Prostate gland (tissue), 2 donors: ENCODE measurements around the gene INPP5K. TPM values are rescaled to one million over a fixed set of nuclear protein-coding genes. Genes with fewer than 3 reads are reported as not detected.
"Not testable (repeated sequence)": the region's sequence is repeated elsewhere in the genome, so short reads cannot be mapped to it uniquely, and the experiment has no call there.

Experiments used
- DNase-seq: peaks from one replicate; pipeline ENCODE4 v3.0.0-alpha.2; 2019; ENCODE audit warnings: low spot score
- H3K27ac ChIP-seq, 2 donors: fragments of 200-600 bp; sonication (generic); 2 replicates each; pipeline ENCODE4 v1.5.1; 2017 to 2019
- H3K27me3 ChIP-seq: fragments of 200-600 bp; sonication (generic); replicated peaks from 2 replicates; pipeline ENCODE4 v1.5.1; 2019; ENCODE audit not compliant: insufficient read depth
- H3K36me3 ChIP-seq, 2 donors: fragments of 200-600 bp; sonication (generic); 1 replicate in 1 of 2; 2 replicates in 1 of 2; pipeline versions ENCODE4 v1.5.1 to v1.8.1; 2017 to 2019
- H3K4me1 ChIP-seq: fragments of 200-600 bp; sonication (generic); replicated peaks from 2 replicates; pipeline ENCODE4 v1.5.1; 2019
- H3K4me3 ChIP-seq, 2 donors: fragments of 200-600 bp; sonication (generic); 2 replicates each; pipeline ENCODE4 v1.5.1; 2017 to 2019
- H3K9me3 ChIP-seq: fragments of 200-600 bp; sonication (generic); 2 replicates; pipeline ENCODE4 v1.5.1; 2017
- POLR2A ChIP-seq: fragments of 450-650 bp; IDR thresholded peaks from one replicate; pipeline ENCODE4 v1.6.1; 2016; ENCODE audit warnings: antibody characterized with exemption, mild to moderate bottlenecking
- POLR2AphosphoS5 ChIP-seq: sonication (generic); formaldehyde crosslinking; IDR thresholded peaks from one replicate; pipeline ENCODE4 v1.6.1; 2017; ENCODE audit warnings: antibody characterized with exemption
- WGBS: methylation state at CpG from one replicate; pipeline ENCODE4 v1.1.5; 2018; 5-methylcytosine and 5-hydroxymethylcytosine counted together
- intact Hi-C: fragments of 100-400 bp; cut with DNase I; formaldehyde crosslinking; loops from one replicate; pipeline ENCODE4 v1.14.2; 2022
- total RNA-seq, 2 donors: library from RNA; depleted of rRNA; stranded (reverse); fragments of >200 nt; gene quantifications; one replicate each; pipeline ENCODE4 v1.1.0, GENCODE V29; 2016
- TF ChIP-seq, protein P1 (sequence below), 4 experiments: fragments of 200-600 bp in 2 of 4; fragments of 450-650 bp in 2 of 4; sonication (generic) in 2 of 4; IDR thresholded peaks; 1 replicate in 3 of 4; 2 replicates in 1 of 4; pipeline ENCODE4 v1.5.1; 2016 to 2019; ENCODE audit warnings: antibody characterized with exemption in 4 of 4, mild to moderate bottlenecking in 2 of 4, moderate library complexity in 2 of 4

INPP5K gene
- total RNA-seq, 2 donors from 2014 or later: 82.7 to 87.4 TPM

DNA sequence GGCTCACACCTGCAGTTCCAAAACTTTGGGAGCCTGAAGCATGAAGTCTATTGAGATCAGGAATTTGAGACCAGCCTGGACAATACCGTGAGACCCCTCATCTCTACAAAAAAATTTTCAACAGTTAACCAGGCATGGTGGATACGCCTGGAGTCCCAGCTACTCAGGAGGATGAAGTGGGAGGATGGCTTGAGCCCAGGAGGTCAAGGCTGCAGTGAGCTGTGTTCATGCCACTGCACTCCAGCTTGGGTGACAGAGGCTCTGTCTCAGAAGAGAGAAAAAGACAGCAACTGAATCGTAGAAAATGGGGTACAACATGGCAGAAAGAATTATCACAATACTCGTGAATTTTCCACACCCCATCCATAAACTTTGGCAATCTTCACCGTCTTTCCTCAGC lies 63.6 kb downstream of the INPP5K start:
- Histone ChIP-seq H3K9me3 (no peaks in the 10 kb centered on the region), H3K4me1 (peaks cover 9% of the 10 kb centered on the region), H3K27ac (no peak overlapping the region), H3K27me3 (no peaks in the 10 kb centered on the region), H3K4me3 (no peak overlapping the region), H3K36me3 (no peaks in the 10 kb centered on the region)
- DNase-seq: no peak
- 79% methylated on average over 5 of the region's 5 CpGs for WGBS
- intact Hi-C loops: loop anchor here (10.0 kb wide), 1 partner anchor 62 kb away; the partner anchor contains the start of gene INPP5K
- no peak for TF ChIP-seq POLR2A
- TF ChIP-seq POLR2AphosphoS5: no peak
- TF ChIP-seq, protein P1, sequence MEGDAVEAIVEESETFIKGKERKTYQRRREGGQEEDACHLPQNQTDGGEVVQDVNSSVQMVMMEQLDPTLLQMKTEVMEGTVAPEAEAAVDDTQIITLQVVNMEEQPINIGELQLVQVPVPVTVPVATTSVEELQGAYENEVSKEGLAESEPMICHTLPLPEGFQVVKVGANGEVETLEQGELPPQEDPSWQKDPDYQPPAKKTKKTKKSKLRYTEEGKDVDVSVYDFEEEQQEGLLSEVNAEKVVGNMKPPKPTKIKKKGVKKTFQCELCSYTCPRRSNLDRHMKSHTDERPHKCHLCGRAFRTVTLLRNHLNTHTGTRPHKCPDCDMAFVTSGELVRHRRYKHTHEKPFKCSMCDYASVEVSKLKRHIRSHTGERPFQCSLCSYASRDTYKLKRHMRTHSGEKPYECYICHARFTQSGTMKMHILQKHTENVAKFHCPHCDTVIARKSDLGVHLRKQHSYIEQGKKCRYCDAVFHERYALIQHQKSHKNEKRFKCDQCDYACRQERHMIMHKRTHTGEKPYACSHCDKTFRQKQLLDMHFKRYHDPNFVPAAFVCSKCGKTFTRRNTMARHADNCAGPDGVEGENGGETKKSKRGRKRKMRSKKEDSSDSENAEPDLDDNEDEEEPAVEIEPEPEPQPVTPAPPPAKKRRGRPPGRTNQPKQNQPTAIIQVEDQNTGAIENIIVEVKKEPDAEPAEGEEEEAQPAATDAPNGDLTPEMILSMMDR (IDR thresholded peaks at IDR 0.05): no peak

GRCh38 chr17:1450261-1450660 lies 66.2 kb downstream of the INPP5K start:
- not testable (repeated sequence) for DNase-seq, H3K9me3 ChIP-seq, H3K4me3 ChIP-seq, H3K36me3 ChIP-seq, H3K4me1 ChIP-seq, H3K27me3 ChIP-seq, H3K27ac ChIP-seq
- WGBS: 98% methylated on average over 21 of the region's 21 CpGs
- intact Hi-C loops: loop anchor here (10.0 kb wide), 1 partner anchor 65 kb away; the partner anchor contains the start of gene INPP5K

DNA sequence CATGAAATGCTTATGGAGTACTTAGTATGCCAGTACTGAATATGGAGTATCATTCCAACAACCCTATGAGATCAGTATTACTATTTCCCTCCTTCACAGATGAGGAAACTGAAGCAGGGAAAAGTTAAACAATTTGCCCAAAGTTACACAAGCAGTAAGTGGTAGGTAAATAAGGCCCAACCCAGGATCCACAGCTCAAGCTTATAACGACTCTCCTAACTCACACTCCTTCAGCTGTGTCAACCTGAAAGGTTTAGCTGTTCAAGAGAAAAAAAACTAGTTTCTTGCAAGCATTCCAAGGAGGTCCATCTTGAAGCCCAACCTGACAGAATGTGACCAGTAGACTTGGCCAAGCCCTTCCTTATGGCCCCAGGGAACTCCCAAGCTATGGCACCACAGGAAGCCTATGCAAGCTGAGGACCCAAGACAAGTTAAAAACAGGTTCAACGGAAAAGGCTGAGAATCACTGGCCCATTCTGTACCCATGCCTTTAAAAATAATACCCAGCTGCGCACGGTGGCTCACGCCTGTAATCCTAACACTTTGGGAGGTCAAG lies 66.9 kb downstream of the INPP5K start:
- no peak overlapping the region for H3K4me3 ChIP-seq
- TF ChIP-seq, protein P1 (IDR thresholded peaks at IDR 0.05): no peak
- H3K4me1 ChIP-seq: peaks cover 4% of the 10 kb centered on the region
- no peak overlapping the region for H3K27ac ChIP-seq
- intact Hi-C loops: no loop called here
- WGBS: 83% methylated on average over 5 of the region's 5 CpGs
- H3K9me3 ChIP-seq: no peaks in the 10 kb centered on the region
- no peaks in the 10 kb centered on the region for H3K27me3 ChIP-seq
- no peaks in the 10 kb centered on the region for H3K36me3 ChIP-seq
- DNase-seq: no peak

- H3K27ac ChIP-seq: no peak overlapping the region
- no peak overlapping the region for H3K4me3 ChIP-seq
- DNase-seq: no peak
- H3K36me3 ChIP-seq: no peaks in the 10 kb centered on the region
- no peak for TF ChIP-seq POLR2A
- no peaks in the 10 kb centered on the region for H3K4me1 ChIP-seq
- intact Hi-C loops: no loop called here
- no peaks in the 10 kb centered on the region for H3K9me3 ChIP-seq
- WGBS: 61% methylated on average over 7 of the region's 7 CpGs
- no peaks in the 10 kb centered on the region for H3K27me3 ChIP-seq
Observed at GRCh38 chr17:1447052-1447451, 69.4 kb downstream of the INPP5K start.

GRCh38 chr17:1446201-1446600 lies 70.2 kb downstream of the INPP5K start:
- H3K27ac ChIP-seq: no peak overlapping the region
- TF ChIP-seq POLR2A (no peak), POLR2AphosphoS5 (no peak)
- TF ChIP-seq, protein P1 (IDR thresholded peaks at IDR 0.05): no peak

DNA sequence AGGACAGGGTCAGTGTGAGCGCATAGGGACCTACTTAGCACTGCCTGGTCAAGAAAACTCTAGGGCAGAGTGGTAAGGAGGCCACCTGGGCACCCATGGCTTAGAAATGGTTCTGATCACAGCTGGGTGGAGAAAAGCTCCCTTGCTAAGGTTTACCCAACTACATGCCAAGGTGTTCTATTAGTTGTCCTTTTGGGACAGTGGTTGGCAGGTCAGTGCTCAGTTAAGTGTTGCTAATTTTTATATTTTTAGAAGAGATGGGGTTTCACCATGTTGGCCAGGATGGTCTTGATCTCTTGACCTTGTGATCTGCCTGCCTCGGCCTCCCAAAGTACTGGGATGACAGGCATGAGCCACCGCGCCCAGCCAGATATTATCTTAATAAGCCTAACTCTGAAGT lies 70.7 kb downstream of the INPP5K start:
- H3K27ac ChIP-seq, intact Hi-C loops, H3K4me3 ChIP-seq, DNase-seq, H3K9me3 ChIP-seq, H3K36me3 ChIP-seq, H3K27me3 ChIP-seq, H3K4me1 ChIP-seq: not testable (repeated sequence)
- 95% methylated on average over 4 of the region's 4 CpGs for WGBS

More at GRCh38 chr17:1446201-1446600, 70.2 kb downstream of the INPP5K start:
- intact Hi-C loops: no loop called here
- no peak for DNase-seq
- no peaks in the 10 kb centered on the region for H3K9me3 ChIP-seq
- H3K27me3 ChIP-seq: no peaks in the 10 kb centered on the region
- no peaks in the 10 kb centered on the region for H3K36me3 ChIP-seq
- no peak overlapping the region for H3K4me3 ChIP-seq
- 91% methylated on average over 12 of the region's 12 CpGs for WGBS
- H3K4me1 ChIP-seq: no peaks in the 10 kb centered on the region

Other genes with a start within 250 kb of the INPP5K start
- gene BHLHA9, start 246.2 kb downstream of the INPP5K start, total RNA-seq: not detected
- under 1 TPM in 1 of 2 donors, not detected in 1; 0.40 TPM for gene TRARG1, start 236.9 kb downstream of the INPP5K start, total RNA-seq
- 100 to 1,000 TPM; 643 to 716 TPM for gene YWHAE, start 116.4 kb downstream of the INPP5K start, total RNA-seq
- gene CRK, start 60.4 kb downstream of the INPP5K start, total RNA-seq: 10 to 100 TPM; 52.6 to 77.7 TPM
- 100 to 1,000 TPM in 1 of 2 donors, 10 to 100 TPM in 1; 94.4 to 120 TPM for gene MYO1C, start 23.9 kb downstream of the INPP5K start, total RNA-seq
- 10 to 100 TPM; 51.6 to 57.5 TPM for gene PITPNA, start 46.2 kb upstream of the INPP5K start, total RNA-seq
- gene SLC43A2, start 112.2 kb upstream of the INPP5K start, total RNA-seq: 10 to 100 TPM; 11.8 to 14.8 TPM
- 10 to 100 TPM; 11.0 to 14.5 TPM for gene SCARF1, start 129.1 kb upstream of the INPP5K start, total RNA-seq
- gene RILP, start 133.3 kb upstream of the INPP5K start, total RNA-seq: 10 to 100 TPM; 16.9 to 24.4 TPM
- gene PRPF8, start 168.3 kb upstream of the INPP5K start, total RNA-seq: 100 to 1,000 TPM; 235 to 321 TPM
- 1 to 10 TPM; 2.3 TPM for gene TLCD2, start 193.8 kb upstream of the INPP5K start, total RNA-seq
- gene WDR81, start 208.1 kb upstream of the INPP5K start, total RNA-seq: 10 to 100 TPM; 39.2 to 72.9 TPM
- 10 to 100 TPM; 30.4 to 56.1 TPM for gene SERPINF2, start 226.3 kb upstream of the INPP5K start, total RNA-seq
- gene SERPINF1, start 245.4 kb upstream of the INPP5K start, total RNA-seq: 1,000 to 10,000 TPM in 1 of 2 donors, 100 to 1,000 TPM in 1; 119 to 2,127 TPM